ENCODE results near the gene EHMT1.

DNA sequence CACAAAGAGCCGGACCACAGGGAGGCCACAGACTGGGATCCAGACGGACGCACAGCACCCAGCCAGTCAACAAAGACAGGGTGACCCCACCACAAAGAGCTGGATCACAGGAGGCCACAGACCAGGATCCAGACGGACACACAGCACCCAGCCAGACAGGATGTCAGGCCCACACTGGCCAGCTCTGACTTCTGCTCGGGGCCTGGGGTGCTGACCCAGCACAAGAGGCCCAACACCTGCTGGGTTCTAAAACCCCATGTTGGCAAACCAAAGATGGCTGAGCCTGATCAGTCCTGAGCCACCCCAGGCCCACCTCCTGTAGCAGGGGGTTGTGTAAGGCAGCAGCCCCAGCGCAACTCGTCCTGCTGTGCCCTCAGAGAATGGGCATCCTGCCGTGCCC lies 34.8 kb upstream of the EHMT1 start:
- TF ChIP-seq, protein P1, sequence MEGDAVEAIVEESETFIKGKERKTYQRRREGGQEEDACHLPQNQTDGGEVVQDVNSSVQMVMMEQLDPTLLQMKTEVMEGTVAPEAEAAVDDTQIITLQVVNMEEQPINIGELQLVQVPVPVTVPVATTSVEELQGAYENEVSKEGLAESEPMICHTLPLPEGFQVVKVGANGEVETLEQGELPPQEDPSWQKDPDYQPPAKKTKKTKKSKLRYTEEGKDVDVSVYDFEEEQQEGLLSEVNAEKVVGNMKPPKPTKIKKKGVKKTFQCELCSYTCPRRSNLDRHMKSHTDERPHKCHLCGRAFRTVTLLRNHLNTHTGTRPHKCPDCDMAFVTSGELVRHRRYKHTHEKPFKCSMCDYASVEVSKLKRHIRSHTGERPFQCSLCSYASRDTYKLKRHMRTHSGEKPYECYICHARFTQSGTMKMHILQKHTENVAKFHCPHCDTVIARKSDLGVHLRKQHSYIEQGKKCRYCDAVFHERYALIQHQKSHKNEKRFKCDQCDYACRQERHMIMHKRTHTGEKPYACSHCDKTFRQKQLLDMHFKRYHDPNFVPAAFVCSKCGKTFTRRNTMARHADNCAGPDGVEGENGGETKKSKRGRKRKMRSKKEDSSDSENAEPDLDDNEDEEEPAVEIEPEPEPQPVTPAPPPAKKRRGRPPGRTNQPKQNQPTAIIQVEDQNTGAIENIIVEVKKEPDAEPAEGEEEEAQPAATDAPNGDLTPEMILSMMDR (IDR thresholded peaks at IDR 0.05; ENCODE audit: insufficient read depth, low read length), result no peak
- TF ChIP-seq POLR2AphosphoS5 (IDR thresholded peaks at IDR 0.05; ENCODE audit: low read depth) (no peak), GABPA (IDR thresholded peaks at IDR 0.05; ENCODE audit: low read depth) (no peak)
